ENCODE data around the gene ESRRA.

DNA sequence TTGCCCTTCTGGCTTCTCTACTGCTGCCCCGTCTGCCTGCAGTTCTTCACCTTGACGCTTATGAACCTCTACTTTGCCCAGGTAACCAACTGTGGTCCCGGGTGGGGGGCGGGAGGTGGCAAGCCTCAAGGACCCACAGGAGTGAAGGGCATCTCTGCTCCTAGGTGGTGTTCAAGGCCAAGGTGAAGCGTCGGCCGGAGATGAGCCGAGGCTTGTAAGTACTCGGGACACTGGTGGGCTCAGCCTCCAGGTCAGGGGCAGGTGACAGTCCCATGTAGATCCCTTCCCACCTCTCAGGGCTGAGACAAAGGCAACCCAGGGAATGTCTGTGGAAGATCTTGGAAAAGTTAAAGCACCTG, 18.5 kb upstream of the ESRRA start:
- TF ChIP-seq CTCF (IDR thresholded peaks at IDR 0.05) (no peak), POLR2A (IDR thresholded peaks at IDR 0.05) (no peak)
